Left lobe of liver (tissue), 2 donors: Measurements from ENCODE around the gene DYNC2H1. TPM values are rescaled to one million over a fixed set of nuclear protein-coding genes. Genes with fewer than 3 reads are reported as not detected.

Source experiments
- ATAC-seq: fragments of 200-7000 bp; cut with Tn5 transposase; one replicate; pipeline ENCODE4 v1.9.1; 2020; ENCODE audit warnings: mild to moderate bottlenecking, moderate library complexity
- DNase-seq: peaks from one replicate; pipeline ENCODE4 v3.0.0-alpha.2; 2020; ENCODE audit warnings: low spot score
- total RNA-seq: library from RNA; stranded (reverse); gene quantifications from one replicate; pipeline ENCODE4 v1.2.1, GENCODE V29; 2021
- donor health status: DM: no; HTN: no; CAD: no; lungs with moderate emphysema.
- donor health status: DM: no; HTN: yes; CAD: no.

The DYNC2H1 gene
- total RNA-seq, 1 donor from 2014 or later = 1.6 TPM

GRCh38 chr11:103450241-103450640 lies 341.0 kb downstream of the DYNC2H1 start:
- ATAC-seq = no peak
- no peak for DNase-seq

- ATAC-seq (no peak), DNase-seq (no peak)
These were observed 343.9 kb downstream of the DYNC2H1 start for GRCh38 chr11:103453126-103453525.

- no peak for ATAC-seq
These were observed 344.9 kb downstream of the DYNC2H1 start for GRCh38 chr11:103453915-103454709.

GRCh38 chr11:103464420-103464819 lies 355.2 kb downstream of the DYNC2H1 start:
- no peak for ATAC-seq
- DNase-seq = no peak

More at GRCh38 chr11:103453915-103454709, 344.9 kb downstream of the DYNC2H1 start:
- DNase-seq = no peak

- DNase-seq = no peak
- no peak for ATAC-seq
These were observed 356.4 kb downstream of the DYNC2H1 start for GRCh38 chr11:103465555-103466140.

GRCh38 chr11:103471546-103471945 lies 362.3 kb downstream of the DYNC2H1 start:
- DNase-seq (no peak), ATAC-seq (no peak)

GRCh38 chr11:103476874-103477273 lies 367.6 kb downstream of the DYNC2H1 start:
- ATAC-seq (no peak), DNase-seq (no peak)

- no peak for ATAC-seq
- DNase-seq = no peak
These were observed 371.2 kb downstream of the DYNC2H1 start for GRCh38 chr11:103480421-103480820.

- ATAC-seq (no peak), DNase-seq (no peak)
These were observed 374.8 kb downstream of the DYNC2H1 start for GRCh38 chr11:103483996-103484395.

- DNase-seq (no peak), ATAC-seq (no peak)
These were observed 375.3 kb downstream of the DYNC2H1 start for GRCh38 chr11:103484545-103484944.

GRCh38 chr11:103486604-103487003 lies 377.4 kb downstream of the DYNC2H1 start:
- DNase-seq = no peak
- ATAC-seq = no peak

GRCh38 chr11:103487113-103487512 lies 377.9 kb downstream of the DYNC2H1 start:
- ATAC-seq = no peak
- DNase-seq = no peak

- ATAC-seq (no peak), DNase-seq (no peak)
These were observed 378.8 kb downstream of the DYNC2H1 start for GRCh38 chr11:103488031-103488461.

GRCh38 chr11:103488579-103488978 lies 379.4 kb downstream of the DYNC2H1 start:
- ATAC-seq (no peak), DNase-seq (no peak)

- no peak for DNase-seq
- no peak for ATAC-seq
These were observed 382.6 kb downstream of the DYNC2H1 start for GRCh38 chr11:103491777-103492176.

- ATAC-seq = no peak
- DNase-seq = no peak
These were observed 385.3 kb downstream of the DYNC2H1 start for GRCh38 chr11:103494491-103494890.

GRCh38 chr11:103497268-103497667 lies 388.0 kb downstream of the DYNC2H1 start:
- DNase-seq (no peak), ATAC-seq (no peak)

GRCh38 chr11:103499710-103500340 lies 390.6 kb downstream of the DYNC2H1 start:
- DNase-seq = no peak
- ATAC-seq = no peak

GRCh38 chr11:103515283-103515682 lies 406.1 kb downstream of the DYNC2H1 start:
- no peak for DNase-seq
- no peak for ATAC-seq

GRCh38 chr11:103520792-103521191 lies 411.6 kb downstream of the DYNC2H1 start:
- ATAC-seq (no peak), DNase-seq (no peak)

GRCh38 chr11:103525069-103525468 lies 415.8 kb downstream of the DYNC2H1 start:
- ATAC-seq = no peak

GRCh38 chr11:103528046-103528445 lies 418.8 kb downstream of the DYNC2H1 start:
- no peak for DNase-seq
- ATAC-seq = no peak

More at GRCh38 chr11:103525069-103525468, 415.8 kb downstream of the DYNC2H1 start:
- DNase-seq = no peak
